ENCODE measurements around the gene ANKFN1.

The ANKFN1 gene

DNA sequence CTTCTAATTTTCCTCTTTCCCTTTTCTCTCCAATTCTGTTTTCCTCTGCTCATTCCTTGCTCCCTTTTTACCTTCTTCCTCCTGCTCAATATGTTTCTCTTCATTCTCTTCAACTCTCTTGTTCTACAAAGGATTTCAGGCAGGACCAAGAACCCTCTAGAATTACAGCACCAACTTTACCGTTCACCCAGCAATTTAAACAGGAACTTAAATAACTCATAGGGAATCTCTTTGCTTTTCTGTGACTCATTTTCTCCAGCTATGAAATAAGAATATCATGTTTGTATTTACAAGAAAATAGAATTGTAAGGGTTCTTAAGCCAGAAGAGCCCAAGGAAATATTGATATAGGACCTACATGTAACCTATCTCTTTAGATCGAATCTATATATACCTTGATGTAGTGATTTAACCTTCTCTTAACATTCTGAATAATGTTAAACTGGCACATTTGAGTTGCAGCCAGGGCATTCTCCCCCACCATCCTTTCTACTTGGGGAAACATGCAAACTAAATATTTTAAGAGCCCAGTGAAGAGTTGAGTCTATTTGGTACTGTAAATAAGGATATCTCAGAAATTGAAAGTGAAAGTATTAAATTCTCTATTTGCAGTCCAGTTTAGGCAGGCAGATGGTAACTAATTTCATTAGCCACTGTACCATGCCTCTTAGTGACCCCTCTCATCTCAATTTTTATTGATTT is 137.0 kb downstream of the ANKFN1 start:
- Histone ChIP-seq H3K9me3 (no peaks in the 10 kb centered on the region), H3K4me1 (ENCODE audit: control insufficient read depth in 1 of 2, insufficient read depth in 1 of 2, low read depth in 1 of 2, low read length in 1 of 2) (peaks cover 11 to 12% of the 10 kb centered on the region in 2 experiments), H3K4me3 (ENCODE audit: low read depth in 1 of 2, low read length in 1 of 2) (peak overlapping the region; percentile 37 to 40), H3K36me3 (no peaks in the 10 kb centered on the region), H3K27me3 (no peaks in the 10 kb centered on the region), H3K27ac (peak overlapping the region; percentile 52)
- TF ChIP-seq, protein P1, sequence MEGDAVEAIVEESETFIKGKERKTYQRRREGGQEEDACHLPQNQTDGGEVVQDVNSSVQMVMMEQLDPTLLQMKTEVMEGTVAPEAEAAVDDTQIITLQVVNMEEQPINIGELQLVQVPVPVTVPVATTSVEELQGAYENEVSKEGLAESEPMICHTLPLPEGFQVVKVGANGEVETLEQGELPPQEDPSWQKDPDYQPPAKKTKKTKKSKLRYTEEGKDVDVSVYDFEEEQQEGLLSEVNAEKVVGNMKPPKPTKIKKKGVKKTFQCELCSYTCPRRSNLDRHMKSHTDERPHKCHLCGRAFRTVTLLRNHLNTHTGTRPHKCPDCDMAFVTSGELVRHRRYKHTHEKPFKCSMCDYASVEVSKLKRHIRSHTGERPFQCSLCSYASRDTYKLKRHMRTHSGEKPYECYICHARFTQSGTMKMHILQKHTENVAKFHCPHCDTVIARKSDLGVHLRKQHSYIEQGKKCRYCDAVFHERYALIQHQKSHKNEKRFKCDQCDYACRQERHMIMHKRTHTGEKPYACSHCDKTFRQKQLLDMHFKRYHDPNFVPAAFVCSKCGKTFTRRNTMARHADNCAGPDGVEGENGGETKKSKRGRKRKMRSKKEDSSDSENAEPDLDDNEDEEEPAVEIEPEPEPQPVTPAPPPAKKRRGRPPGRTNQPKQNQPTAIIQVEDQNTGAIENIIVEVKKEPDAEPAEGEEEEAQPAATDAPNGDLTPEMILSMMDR (IDR thresholded peaks at IDR 0.05): no peak

DNA sequence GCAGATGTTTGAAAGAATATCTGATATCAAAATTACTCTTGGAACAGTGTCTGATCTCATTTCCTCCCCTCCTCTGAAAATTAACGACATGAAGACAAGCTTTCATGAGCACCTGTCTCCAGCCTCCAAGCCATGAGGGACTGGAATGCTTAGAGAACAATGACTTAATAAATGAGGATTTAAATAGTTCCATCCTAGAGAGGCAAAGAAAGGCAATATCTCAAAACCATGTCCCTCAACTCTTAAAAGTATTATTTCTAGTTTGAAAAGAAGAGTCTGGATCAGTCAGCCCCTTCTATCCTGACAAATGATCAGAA is 137.5 kb downstream of the ANKFN1 start:
- TF ChIP-seq, protein P1 (IDR thresholded peaks at IDR 0.05): no peak
- H3K27me3 ChIP-seq: no peaks in the 10 kb centered on the region
- H3K4me3 ChIP-seq (ENCODE audit: low read depth in 1 of 2, low read length in 1 of 2): peak overlapping the region; percentile 37 to 40
- peak overlapping the region; percentile 52 for H3K27ac ChIP-seq
- no peaks in the 10 kb centered on the region for H3K36me3 ChIP-seq
- peaks cover 11 to 12% of the 10 kb centered on the region in 2 experiments for H3K4me1 ChIP-seq (ENCODE audit: control insufficient read depth in 1 of 2, insufficient read depth in 1 of 2, low read depth in 1 of 2, low read length in 1 of 2)
- no peaks in the 10 kb centered on the region for H3K9me3 ChIP-seq

DNA sequence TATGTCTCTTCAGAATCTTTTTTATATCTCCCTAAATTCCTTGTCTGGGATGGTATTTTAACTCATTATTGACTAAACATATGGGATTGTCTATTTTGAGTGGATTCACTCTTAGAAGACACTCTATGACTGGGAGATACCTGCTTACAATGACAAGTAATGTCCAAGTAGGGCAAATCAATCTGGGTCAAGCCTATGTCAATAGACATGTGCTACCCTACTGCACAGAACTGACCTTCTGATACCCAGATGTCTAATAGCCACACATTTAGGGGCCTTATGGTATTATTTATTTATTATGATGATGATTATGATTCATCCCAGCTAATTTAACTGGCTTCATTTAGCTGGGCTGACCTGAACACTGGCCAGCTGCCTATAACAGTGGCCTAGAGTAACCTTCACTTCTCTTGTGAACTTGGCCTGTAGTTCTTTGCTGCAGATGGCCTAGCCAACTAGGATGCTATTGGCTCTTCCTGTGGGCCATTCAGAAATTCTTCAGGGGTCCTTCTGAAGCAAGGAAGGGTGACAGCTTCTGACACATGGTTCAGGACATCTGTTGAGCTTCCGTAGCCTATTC is 138.0 kb downstream of the ANKFN1 start:
- Histone ChIP-seq H3K27me3 (no peaks in the 10 kb centered on the region), H3K27ac (no peak overlapping the region), H3K36me3 (no peaks in the 10 kb centered on the region), H3K4me3 (ENCODE audit: low read depth in 1 of 2, low read length in 1 of 2) (no peak overlapping the region), H3K9me3 (no peaks in the 10 kb centered on the region), H3K4me1 (ENCODE audit: control insufficient read depth in 1 of 2, insufficient read depth in 1 of 2, low read depth in 1 of 2, low read length in 1 of 2) (peaks cover 11 to 12% of the 10 kb centered on the region in 2 experiments)
- TF ChIP-seq, protein P1 (IDR thresholded peaks at IDR 0.05): no peak

DNA sequence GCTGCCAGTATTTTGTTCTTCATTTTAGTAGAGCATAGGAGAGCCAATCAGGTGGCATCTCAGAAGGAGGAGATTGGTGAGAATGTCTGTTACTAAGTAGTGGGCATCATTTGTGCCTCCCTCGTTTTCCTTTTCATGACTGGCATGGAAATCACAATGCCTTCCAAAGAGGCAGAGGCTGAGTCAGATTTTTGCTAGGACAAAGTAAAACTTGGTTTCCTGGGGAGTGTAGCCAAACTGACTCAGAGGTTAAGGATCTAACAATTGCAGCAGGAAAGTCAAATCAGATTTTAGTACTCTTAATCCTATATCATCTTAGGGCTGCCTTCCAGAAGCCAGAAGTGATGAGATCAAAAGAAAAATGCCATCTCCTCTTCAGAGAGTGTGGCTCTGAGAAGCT is 138.7 kb downstream of the ANKFN1 start:
- TF ChIP-seq, protein P1 (IDR thresholded peaks at IDR 0.05): no peak
- no peaks in the 10 kb centered on the region for H3K27me3 ChIP-seq
- no peaks in the 10 kb centered on the region for H3K9me3 ChIP-seq
- no peaks in the 10 kb centered on the region for H3K36me3 ChIP-seq
- no peak overlapping the region for H3K27ac ChIP-seq
- H3K4me1 ChIP-seq (ENCODE audit: control insufficient read depth in 1 of 2, insufficient read depth in 1 of 2, low read depth in 1 of 2, low read length in 1 of 2): peaks cover 12 to 13% of the 10 kb centered on the region in 2 experiments
- H3K4me3 ChIP-seq (ENCODE audit: low read depth in 1 of 2, low read length in 1 of 2): no peak overlapping the region

DNA sequence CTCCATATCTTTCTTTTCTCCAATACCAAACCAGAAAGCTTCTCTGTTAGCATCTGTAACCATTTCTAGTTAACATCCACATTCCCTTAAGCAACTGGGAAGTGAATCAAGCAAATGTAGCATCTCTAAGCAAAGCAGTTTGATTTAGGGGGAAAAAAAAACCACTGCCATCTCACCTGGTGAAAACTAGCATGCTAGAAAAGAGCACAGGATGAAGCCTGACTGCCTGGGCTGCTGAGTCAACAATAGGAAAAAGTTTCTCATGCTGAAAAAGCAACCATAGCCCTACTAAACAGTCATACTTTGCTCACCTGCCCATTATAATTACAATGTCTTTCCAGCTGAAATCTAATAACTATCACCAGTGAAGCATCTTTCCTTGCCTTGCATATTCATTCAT is 139.3 kb downstream of the ANKFN1 start:
- Histone ChIP-seq H3K27ac (no peak overlapping the region), H3K27me3 (no peaks in the 10 kb centered on the region), H3K9me3 (no peaks in the 10 kb centered on the region), H3K4me1 (ENCODE audit: control insufficient read depth in 1 of 2, insufficient read depth in 1 of 2, low read depth in 1 of 2, low read length in 1 of 2) (peaks cover 18% of the 10 kb centered on the region in 2 experiments), H3K36me3 (no peaks in the 10 kb centered on the region), H3K4me3 (ENCODE audit: low read depth in 1 of 2, low read length in 1 of 2) (no peak overlapping the region)
- TF ChIP-seq, protein P1 (IDR thresholded peaks at IDR 0.05): no peak
